Measurements from ENCODE around the gene SMIM26. TPM values are rescaled to one million over a fixed set of nuclear protein-coding genes. Genes with fewer than 3 reads are reported as not detected.

SMIM26 gene
- total RNA-seq, 1 experiment from 2014 or later, result 54.6 TPM

DNA sequence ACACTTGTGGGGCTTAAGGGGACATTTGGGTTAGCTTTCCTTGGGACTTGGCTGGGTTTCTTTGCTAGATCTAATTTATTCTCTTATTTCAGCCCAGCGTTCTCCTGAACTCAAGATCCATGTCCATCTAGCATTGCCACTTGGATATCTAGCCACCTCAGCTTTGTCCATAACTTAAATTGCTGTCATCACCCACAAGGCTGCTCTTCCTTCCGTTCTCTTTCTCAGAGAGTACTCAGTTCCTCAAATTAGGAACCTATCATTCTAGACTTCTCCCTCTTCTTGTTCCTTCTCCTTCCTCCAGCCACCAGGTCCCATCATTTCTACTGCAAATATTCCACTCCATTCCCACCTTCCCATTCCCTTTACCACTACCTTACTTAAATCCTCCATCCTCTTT lies 4.3 kb downstream of the SMIM26 start:
- Histone ChIP-seq H3K27ac (ENCODE audit: low read length) (no peak overlapping the region), H3K36me3 (ENCODE audit: control insufficient read depth, insufficient read depth, low read length) (peaks cover 7% of the 10 kb centered on the region; the same call in 1 of the 2 replicates), H3K4me1 (ENCODE audit: control insufficient read depth, insufficient read depth, low read length) (no peaks in the 10 kb centered on the region), H3K4me3 (ENCODE audit: low read depth in 2 of 2, low read length in 2 of 2) (no peak overlapping the region), H3K9me3 (ENCODE audit: control insufficient read depth, insufficient read depth, low read depth, low read length) (no peaks in the 10 kb centered on the region), H3K27me3 (ENCODE audit: control insufficient read depth, insufficient read depth, low read length) (no peaks in the 10 kb centered on the region)
- ChIA-PET CTCF (no interaction called here), POLR2A (no interaction called here)
- no peak for TF ChIP-seq TCF7L2 (IDR thresholded peaks at IDR 0.05; ENCODE audit: low read depth, low read length)
- TF ChIP-seq, protein P1, sequence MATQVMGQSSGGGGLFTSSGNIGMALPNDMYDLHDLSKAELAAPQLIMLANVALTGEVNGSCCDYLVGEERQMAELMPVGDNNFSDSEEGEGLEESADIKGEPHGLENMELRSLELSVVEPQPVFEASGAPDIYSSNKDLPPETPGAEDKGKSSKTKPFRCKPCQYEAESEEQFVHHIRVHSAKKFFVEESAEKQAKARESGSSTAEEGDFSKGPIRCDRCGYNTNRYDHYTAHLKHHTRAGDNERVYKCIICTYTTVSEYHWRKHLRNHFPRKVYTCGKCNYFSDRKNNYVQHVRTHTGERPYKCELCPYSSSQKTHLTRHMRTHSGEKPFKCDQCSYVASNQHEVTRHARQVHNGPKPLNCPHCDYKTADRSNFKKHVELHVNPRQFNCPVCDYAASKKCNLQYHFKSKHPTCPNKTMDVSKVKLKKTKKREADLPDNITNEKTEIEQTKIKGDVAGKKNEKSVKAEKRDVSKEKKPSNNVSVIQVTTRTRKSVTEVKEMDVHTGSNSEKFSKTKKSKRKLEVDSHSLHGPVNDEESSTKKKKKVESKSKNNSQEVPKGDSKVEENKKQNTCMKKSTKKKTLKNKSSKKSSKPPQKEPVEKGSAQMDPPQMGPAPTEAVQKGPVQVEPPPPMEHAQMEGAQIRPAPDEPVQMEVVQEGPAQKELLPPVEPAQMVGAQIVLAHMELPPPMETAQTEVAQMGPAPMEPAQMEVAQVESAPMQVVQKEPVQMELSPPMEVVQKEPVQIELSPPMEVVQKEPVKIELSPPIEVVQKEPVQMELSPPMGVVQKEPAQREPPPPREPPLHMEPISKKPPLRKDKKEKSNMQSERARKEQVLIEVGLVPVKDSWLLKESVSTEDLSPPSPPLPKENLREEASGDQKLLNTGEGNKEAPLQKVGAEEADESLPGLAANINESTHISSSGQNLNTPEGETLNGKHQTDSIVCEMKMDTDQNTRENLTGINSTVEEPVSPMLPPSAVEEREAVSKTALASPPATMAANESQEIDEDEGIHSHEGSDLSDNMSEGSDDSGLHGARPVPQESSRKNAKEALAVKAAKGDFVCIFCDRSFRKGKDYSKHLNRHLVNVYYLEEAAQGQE (IDR thresholded peaks at IDR 0.05; ENCODE audit: insufficient read depth in 1 of 2, low read depth in 2 of 2, low read length in 1 of 2), result no peak
- TF ChIP-seq, protein P2, sequence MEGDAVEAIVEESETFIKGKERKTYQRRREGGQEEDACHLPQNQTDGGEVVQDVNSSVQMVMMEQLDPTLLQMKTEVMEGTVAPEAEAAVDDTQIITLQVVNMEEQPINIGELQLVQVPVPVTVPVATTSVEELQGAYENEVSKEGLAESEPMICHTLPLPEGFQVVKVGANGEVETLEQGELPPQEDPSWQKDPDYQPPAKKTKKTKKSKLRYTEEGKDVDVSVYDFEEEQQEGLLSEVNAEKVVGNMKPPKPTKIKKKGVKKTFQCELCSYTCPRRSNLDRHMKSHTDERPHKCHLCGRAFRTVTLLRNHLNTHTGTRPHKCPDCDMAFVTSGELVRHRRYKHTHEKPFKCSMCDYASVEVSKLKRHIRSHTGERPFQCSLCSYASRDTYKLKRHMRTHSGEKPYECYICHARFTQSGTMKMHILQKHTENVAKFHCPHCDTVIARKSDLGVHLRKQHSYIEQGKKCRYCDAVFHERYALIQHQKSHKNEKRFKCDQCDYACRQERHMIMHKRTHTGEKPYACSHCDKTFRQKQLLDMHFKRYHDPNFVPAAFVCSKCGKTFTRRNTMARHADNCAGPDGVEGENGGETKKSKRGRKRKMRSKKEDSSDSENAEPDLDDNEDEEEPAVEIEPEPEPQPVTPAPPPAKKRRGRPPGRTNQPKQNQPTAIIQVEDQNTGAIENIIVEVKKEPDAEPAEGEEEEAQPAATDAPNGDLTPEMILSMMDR (IDR thresholded peaks at IDR 0.05), result no peak
- TF ChIP-seq SIN3A (IDR thresholded peaks at IDR 0.05; ENCODE audit: borderline replicate concordance, insufficient read depth, low read depth, low read length), result no peak
- TF ChIP-seq POLR2AphosphoS5 (IDR thresholded peaks at IDR 0.05; ENCODE audit: low read depth, low read length), result no peak
- in situ Hi-C loops (cut with HindIII; ENCODE audit: low pct_unique_long_range_greater_than_20kb, low sequenced_read_pairs), result no loop called here
- intact Hi-C loops (cut with micrococcal nuclease; ENCODE audit: unreplicated experiment), result no loop called here
- DNase-seq (ENCODE audit: low read depth, low spot score) (no peak), ATAC-seq (no peak)
- BruUV-seq (replicated peaks), result no TSS peak

DNA sequence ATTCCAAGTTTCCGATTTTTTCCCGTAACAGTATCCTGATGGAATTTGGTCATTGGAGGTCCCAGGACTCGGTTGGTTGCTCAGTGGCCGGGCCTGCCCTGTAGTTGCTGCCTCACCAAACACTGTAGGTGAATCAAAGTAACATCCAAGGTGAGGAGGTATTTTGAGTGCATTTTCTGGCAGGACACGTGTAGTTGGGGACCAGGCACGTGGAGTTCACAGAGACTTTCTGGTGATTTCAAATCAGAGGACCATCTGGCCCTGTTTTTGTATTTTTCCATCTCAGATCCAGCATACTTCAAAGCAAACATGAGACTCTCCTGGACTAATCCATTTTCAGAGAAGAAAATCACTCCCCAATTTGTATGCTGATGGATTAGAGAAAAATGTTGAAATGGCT lies 10.7 kb downstream of the SMIM26 start:
- intact Hi-C loops (cut with micrococcal nuclease; ENCODE audit: unreplicated experiment) (no loop called here), in situ Hi-C loops (cut with HindIII; ENCODE audit: low pct_unique_long_range_greater_than_20kb, low sequenced_read_pairs) (no loop called here)
- Histone ChIP-seq H3K9me3 (ENCODE audit: control insufficient read depth, insufficient read depth, low read depth, low read length) (no peaks in the 10 kb centered on the region), H3K27me3 (ENCODE audit: control insufficient read depth, insufficient read depth, low read length) (no peaks in the 10 kb centered on the region), H3K4me3 (ENCODE audit: low read depth in 2 of 2, low read length in 2 of 2) (no peak overlapping the region), H3K27ac (ENCODE audit: low read length) (no peak overlapping the region), H3K4me1 (ENCODE audit: control insufficient read depth, insufficient read depth, low read length) (no peaks in the 10 kb centered on the region), H3K36me3 (ENCODE audit: control insufficient read depth, insufficient read depth, low read length) (no peaks in the 10 kb centered on the region)
- DNase-seq (ENCODE audit: low read depth, low spot score), result no peak
- BruUV-seq (replicated peaks), result no TSS peak
- ChIA-PET CTCF (no interaction called here), POLR2A (interaction anchor here (0.7 kb wide), 1 partner anchor 10 kb away, joined by 7 read pairs; no protein-coding TSS in a partner anchor)
- TF ChIP-seq TCF7L2 (IDR thresholded peaks at IDR 0.05; ENCODE audit: low read depth, low read length), result no peak
- TF ChIP-seq, protein P2 (IDR thresholded peaks at IDR 0.05), result no peak
- TF ChIP-seq POLR2AphosphoS5 (IDR thresholded peaks at IDR 0.05; ENCODE audit: low read depth, low read length), result no peak
- TF ChIP-seq SIN3A (IDR thresholded peaks at IDR 0.05; ENCODE audit: borderline replicate concordance, insufficient read depth, low read depth, low read length), result no peak
- TF ChIP-seq, protein P1 (IDR thresholded peaks at IDR 0.05; ENCODE audit: insufficient read depth in 1 of 2, low read depth in 2 of 2, low read length in 1 of 2), result no peak
- no peak for ATAC-seq

Measured in Panc1 (cell line).